HG02884 (cell line): ENCODE measurements around the gene DGCR6.
"Not testable (repeated sequence)": the region's sequence is repeated elsewhere in the genome, so short reads cannot be mapped to it uniquely, and the experiment has no call there.

Source experiments
- ATAC-seq: cut with Tn5 transposase; IDR thresholded peaks from one replicate; pipeline ENCODE4 v1.9.1; 2021; ENCODE audit warnings: mild to moderate bottlenecking, moderate library complexity; ENCODE audit not compliant: unreplicated experiment

DGCR6 gene

GRCh38 chr22:18959741-18960140, 53.6 kb downstream of the DGCR6 start:
- not testable (repeated sequence) for ATAC-seq

DNA sequence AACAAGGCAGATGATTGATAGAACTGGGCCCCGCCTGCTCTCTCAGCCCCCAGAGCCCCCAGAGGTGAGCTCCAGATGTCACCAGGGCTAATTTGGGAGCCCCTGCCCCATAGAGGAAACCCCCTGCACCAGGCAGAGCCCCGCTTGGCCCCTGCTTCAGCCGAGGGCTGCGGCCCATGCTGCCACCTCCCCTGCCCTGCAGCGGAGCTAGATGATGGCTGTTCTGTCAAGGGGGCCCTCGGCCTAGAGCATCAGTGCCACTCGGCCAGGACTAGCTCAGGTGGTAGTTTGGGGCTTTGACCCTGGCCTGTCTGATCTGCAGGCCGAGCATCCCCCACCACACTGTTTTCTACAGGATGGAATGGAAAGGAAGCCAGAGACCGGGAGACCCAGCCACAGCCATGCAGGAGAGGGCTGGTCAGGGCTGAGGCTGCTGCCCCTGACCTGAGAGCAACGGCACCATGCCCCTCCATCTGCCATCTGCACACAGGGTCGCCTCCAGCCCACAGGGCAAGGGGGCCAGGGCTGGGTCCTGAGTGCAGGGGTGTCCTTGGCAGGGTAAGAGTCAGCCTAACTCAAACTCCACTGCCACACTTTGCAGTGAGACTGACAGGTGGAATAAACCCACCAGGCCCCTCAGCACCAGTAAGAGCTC, 54.2 kb downstream of the DGCR6 start:
- ATAC-seq: not testable (repeated sequence)

GRCh38 chr22:18961201-18961600, 55.1 kb downstream of the DGCR6 start:
- ATAC-seq: not testable (repeated sequence)
